SK-N-SH (cell line): Measurements from ENCODE around the gene MEIS2. TPM values are rescaled to one million over a fixed set of nuclear protein-coding genes. Genes with fewer than 3 reads are reported as not detected.

Experiments
- CTCF ChIA-PET: fragments of 300-600, 350-600 bp; formaldehyde crosslinking; extraction: SDS; loops from one replicate; lab custom pipeline; 2021; lab: Yijun Ruan, JAX
- POLR2A ChIA-PET: fragments of 350-600 bp; sonication (Branson Sonifier 250); formaldehyde crosslinking; extraction: SDS; loops from one replicate; lab custom pipeline; 2020; ENCODE audit warnings: antibody characterized with exemption, inconsistent platforms; lab: Yijun Ruan, JAX
- DNase-seq: peaks from one replicate; pipeline ENCODE4 v3.0.0; 2012
- H2AFZ ChIP-seq: fragments of 200-600 bp; sonication (generic); 2 replicates; pipeline ENCODE4 v1.8.1; 2016; ENCODE audit warnings: antibody characterized with exemption, mild to moderate bottlenecking, low read depth
- H3F3A ChIP-seq: fragments of 200-600 bp; sonication (generic); replicated peaks from 2 replicates; pipeline ENCODE3; 2016; ENCODE audit warnings: antibody characterized with exemption, mild to moderate bottlenecking; ENCODE audit not compliant: insufficient read depth
- H3K27ac ChIP-seq, 2 experiments: fragments of 200-500 bp in 1 of 2; fragments of 200-600 bp in 1 of 2; sonication (Bioruptor generic) in 1 of 2; sonication (generic), shearing (Covaris generic) in 1 of 2; 2 replicates each; pipeline versions ENCODE4 v1.5.1 to v1.6.1; 2014 to 2016; ENCODE audit warnings: low read depth in 2 of 2, inconsistent platforms in 1 of 2, low read length in 1 of 2, mild to moderate bottlenecking in 1 of 2, mixed read lengths in 1 of 2
- H3K27me3 ChIP-seq: fragments of 200-600 bp; sonication (generic), shearing (Covaris generic); 2 replicates; pipeline ENCODE4 v1.6.1; 2016; ENCODE audit warnings: mixed run types; ENCODE audit not compliant: insufficient read depth
- H3K36me3 ChIP-seq, 2 experiments: fragments of 200-500 bp in 1 of 2; fragments of 200-600 bp in 1 of 2; sonication (Bioruptor generic) in 1 of 2; sonication (generic) in 1 of 2; replicated peaks in 1 of 2; 2 replicates each; pipeline versions ENCODE3 to v1.5.1; 2014 to 2016; ENCODE audit warnings: low read length in 1 of 2, mild to moderate bottlenecking in 1 of 2; ENCODE audit not compliant: insufficient read depth in 2 of 2, control insufficient read depth in 1 of 2
- H3K4me1 ChIP-seq, 2 experiments: fragments of 200-500 bp in 1 of 2; fragments of 200-600 bp in 1 of 2; sonication (Bioruptor generic) in 1 of 2; sonication (generic), shearing (Covaris generic) in 1 of 2; 2 replicates each; pipeline versions ENCODE4 v1.5.1 to v1.6.1; 2014 to 2016; ENCODE audit warnings: low read depth in 1 of 2, low read length in 1 of 2, mixed run types in 1 of 2; ENCODE audit not compliant: insufficient read depth in 2 of 2, control insufficient read depth in 1 of 2
- H3K4me2 ChIP-seq: fragments of 200-600 bp; sonication (generic), shearing (Covaris generic); 2 replicates; pipeline ENCODE4 v1.6.1; 2017; ENCODE audit warnings: mixed run types
- H3K4me3 ChIP-seq, 2 experiments: fragments of 200-500 bp in 1 of 2; fragments of 200-600 bp in 1 of 2; sonication (Bioruptor generic) in 1 of 2; sonication (generic), shearing (Covaris generic) in 1 of 2; 2 replicates each; pipeline versions ENCODE4 v1.5.1 to v1.8.1; 2014 to 2016; ENCODE audit warnings: low read depth in 2 of 2, inconsistent platforms in 1 of 2, low read length in 1 of 2, mild to moderate bottlenecking in 1 of 2, mixed read lengths in 1 of 2, moderate library complexity in 1 of 2
- H3K79me2 ChIP-seq: fragments of 200-600 bp; sonication (generic); 2 replicates; pipeline ENCODE4 v1.8.1; 2017; ENCODE audit warnings: mild to moderate bottlenecking; ENCODE audit not compliant: insufficient read depth
- H3K9ac ChIP-seq: fragments of 200-600 bp; sonication (generic); 2 replicates; pipeline ENCODE4 v1.6.1; 2017; ENCODE audit warnings: mixed run types
- H3K9me2 ChIP-seq: fragments of 200-600 bp; sonication (generic); 2 replicates; pipeline ENCODE4 v1.6.1; 2017; ENCODE audit warnings: mixed run types
- H3K9me3 ChIP-seq: fragments of 200-600 bp; sonication (generic); 2 replicates; pipeline ENCODE4 v1.6.1; 2017; ENCODE audit warnings: mixed run types, mild to moderate bottlenecking, moderate library complexity
- H4K20me1 ChIP-seq: fragments of 200-600 bp; sonication (generic); 2 replicates; pipeline ENCODE4 v1.6.1; 2017; ENCODE audit warnings: mild to moderate bottlenecking, mixed run types; ENCODE audit not compliant: insufficient read depth
- CHD2 ChIP-seq: fragments of 150-350 bp; IDR thresholded peaks from 2 replicates; pipeline ENCODE4 v1.6.1; 2018; ENCODE audit warnings: low read length; ENCODE audit not compliant: partially characterized antibody
- ELF1 ChIP-seq: IDR thresholded peaks from 2 replicates; pipeline ENCODE4 v1.4.0; 2012
- EZH2phosphoT487 ChIP-seq: fragments of 200-600 bp; sonication (generic); IDR thresholded peaks from 2 replicates; pipeline ENCODE4 v1.6.1; 2017; ENCODE audit warnings: low read depth, mixed run types, mild to moderate bottlenecking, antibody characterized with exemption, moderate library complexity, borderline replicate concordance
- FOSL2 ChIP-seq: IDR thresholded peaks from 2 replicates; pipeline ENCODE4 v1.4.0; 2012; ENCODE audit warnings: low read depth, mild to moderate bottlenecking, moderate library complexity, borderline replicate concordance
- FOXM1 ChIP-seq: IDR thresholded peaks from 2 replicates; pipeline ENCODE4 v1.4.0; 2012; ENCODE audit warnings: low read depth, mild to moderate bottlenecking
- GABPA ChIP-seq: IDR thresholded peaks from 2 replicates; pipeline ENCODE4 v1.4.0; 2012; ENCODE audit warnings: low read depth, mild to moderate bottlenecking
- GATA2 ChIP-seq: sonication (generic); formaldehyde crosslinking; IDR thresholded peaks from 2 replicates; pipeline ENCODE4 v1.5.0; 2020; ENCODE audit warnings: mild to moderate bottlenecking, missing genetic modification reagents
- MXI1 ChIP-seq: IDR thresholded peaks from 2 replicates; pipeline ENCODE4 v1.6.1; 2012; ENCODE audit warnings: mild to moderate bottlenecking, low read depth, low read length, improper control_type of control experiment
- NFIC ChIP-seq: IDR thresholded peaks from 2 replicates; pipeline ENCODE4 v1.4.0; 2012; ENCODE audit warnings: borderline replicate concordance
- NRF1 ChIP-seq: IDR thresholded peaks from 2 replicates; pipeline ENCODE4 v1.6.1; 2012; ENCODE audit warnings: low read depth, mild to moderate bottlenecking, low read length
- POLR2AphosphoS5 ChIP-seq: IDR thresholded peaks from 2 replicates; pipeline ENCODE4 v1.6.1; 2012; ENCODE audit warnings: low read depth, low read length
- RAD21 ChIP-seq: IDR thresholded peaks from 2 replicates; pipeline ENCODE4 v1.6.1; 2012; ENCODE audit warnings: mild to moderate bottlenecking, low read length
- RCOR1 ChIP-seq: fragments of 150-350 bp; IDR thresholded peaks from 2 replicates; pipeline ENCODE4 v1.6.1; 2017; ENCODE audit warnings: antibody characterized with exemption, low read length
- SIN3A ChIP-seq: IDR thresholded peaks from 2 replicates; pipeline ENCODE4 v1.6.1; 2012; ENCODE audit warnings: low read depth, mild to moderate bottlenecking, low read length, moderate library complexity, borderline replicate concordance
- TAF1 ChIP-seq: IDR thresholded peaks from 2 replicates; pipeline ENCODE4 v1.6.1; 2012; ENCODE audit warnings: low read depth, mild to moderate bottlenecking, low read length, moderate library complexity, borderline replicate concordance
- TCF12 ChIP-seq: IDR thresholded peaks from 2 replicates; pipeline ENCODE4 v1.4.0; 2012
- YY1 ChIP-seq: IDR thresholded peaks from 2 replicates; pipeline ENCODE4 v1.4.0; 2012; ENCODE audit warnings: low read depth, mild to moderate bottlenecking
- WGBS: methylation state at CpG from one replicate; pipeline ENCODE4 v1.1.6; 2017; ENCODE audit warnings: low lambda C conversion rate; 5-methylcytosine and 5-hydroxymethylcytosine counted together
- polyA plus RNA-seq, 3 experiments: library from polyadenylated mRNA; depleted of rRNA; stranded (reverse); fragments of >200 nt; gene quantifications; 2 replicates each; pipeline ENCODE4 v1.2.3, GENCODE V29; 2012
- TF ChIP-seq, protein P1 (sequence below): IDR thresholded peaks from 2 replicates; pipeline ENCODE4 v1.6.1; 2012; ENCODE audit warnings: mild to moderate bottlenecking, low read depth, low read length, moderate library complexity
- TF ChIP-seq, protein P2 (sequence below): fragments of 150-350 bp; IDR thresholded peaks from 2 replicates; pipeline ENCODE4 v1.6.1; 2016; ENCODE audit warnings: mild to moderate bottlenecking, low read depth, low read length
- TF ChIP-seq, protein P3 (sequence below): IDR thresholded peaks from 2 replicates; pipeline ENCODE4 v1.4.0; 2012; ENCODE audit warnings: low read depth, borderline replicate concordance
- TF ChIP-seq, protein P4 (sequence below): fragments of 200-600 bp; sonication (generic); IDR thresholded peaks from 2 replicates; pipeline ENCODE4 v1.6.1; 2017; ENCODE audit warnings: antibody characterized with exemption, mild to moderate bottlenecking, moderate library complexity

Gene MEIS2
- polyA plus RNA-seq, 1 of the 3 experiments (the other 2 are of a cell fraction) = 146 TPM

GRCh38 chr15:37109872-37110572 is 9.7 kb upstream of the MEIS2 start:
- peak; percentile 51 for DNase-seq
- peaks cover 66% of the 10 kb centered on the region for H3K79me2 ChIP-seq
- peak overlapping the region; percentile 63 to 74 for H3K4me3 ChIP-seq
- H3K27me3 ChIP-seq = no peaks in the 10 kb centered on the region
- H3K9me2 ChIP-seq = no peaks in the 10 kb centered on the region
- H3K4me2 ChIP-seq = peak overlapping the region; percentile 89
- peaks cover 24% of the 10 kb centered on the region for H3F3A ChIP-seq
- peak overlapping the region; percentile 56; the same call in 1 of the 2 replicates for H2AFZ ChIP-seq
- ChIA-PET POLR2A (interaction anchor here (0.8 to 3.3 kb wide), 19 partner anchors 8 to 771 kb away, joined by 3 to 35 read pairs (median 6); partner anchors contain the start of gene MEIS2), CTCF (interaction anchor here (0.6 to 10.8 kb wide), 11 partner anchors 9 to 770 kb away, joined by 3 to 101 read pairs (median 7); no protein-coding TSS in a partner anchor)
- peak overlapping the region; percentile 99 for H3K27ac ChIP-seq
- H3K36me3 ChIP-seq = peaks cover 0 to 6% of the 10 kb centered on the region in 2 experiments
- peaks cover 14 to 34% of the 10 kb centered on the region in 2 experiments; a peak in 2 of 4 replicates for H3K4me1 ChIP-seq
- no peaks in the 10 kb centered on the region for H4K20me1 ChIP-seq
- H3K9me3 ChIP-seq = no peaks in the 10 kb centered on the region
- TF ChIP-seq MXI1 = no peak; the same call in 1 of the 2 replicates
- TF ChIP-seq GABPA = no peak
- TF ChIP-seq, protein P1, sequence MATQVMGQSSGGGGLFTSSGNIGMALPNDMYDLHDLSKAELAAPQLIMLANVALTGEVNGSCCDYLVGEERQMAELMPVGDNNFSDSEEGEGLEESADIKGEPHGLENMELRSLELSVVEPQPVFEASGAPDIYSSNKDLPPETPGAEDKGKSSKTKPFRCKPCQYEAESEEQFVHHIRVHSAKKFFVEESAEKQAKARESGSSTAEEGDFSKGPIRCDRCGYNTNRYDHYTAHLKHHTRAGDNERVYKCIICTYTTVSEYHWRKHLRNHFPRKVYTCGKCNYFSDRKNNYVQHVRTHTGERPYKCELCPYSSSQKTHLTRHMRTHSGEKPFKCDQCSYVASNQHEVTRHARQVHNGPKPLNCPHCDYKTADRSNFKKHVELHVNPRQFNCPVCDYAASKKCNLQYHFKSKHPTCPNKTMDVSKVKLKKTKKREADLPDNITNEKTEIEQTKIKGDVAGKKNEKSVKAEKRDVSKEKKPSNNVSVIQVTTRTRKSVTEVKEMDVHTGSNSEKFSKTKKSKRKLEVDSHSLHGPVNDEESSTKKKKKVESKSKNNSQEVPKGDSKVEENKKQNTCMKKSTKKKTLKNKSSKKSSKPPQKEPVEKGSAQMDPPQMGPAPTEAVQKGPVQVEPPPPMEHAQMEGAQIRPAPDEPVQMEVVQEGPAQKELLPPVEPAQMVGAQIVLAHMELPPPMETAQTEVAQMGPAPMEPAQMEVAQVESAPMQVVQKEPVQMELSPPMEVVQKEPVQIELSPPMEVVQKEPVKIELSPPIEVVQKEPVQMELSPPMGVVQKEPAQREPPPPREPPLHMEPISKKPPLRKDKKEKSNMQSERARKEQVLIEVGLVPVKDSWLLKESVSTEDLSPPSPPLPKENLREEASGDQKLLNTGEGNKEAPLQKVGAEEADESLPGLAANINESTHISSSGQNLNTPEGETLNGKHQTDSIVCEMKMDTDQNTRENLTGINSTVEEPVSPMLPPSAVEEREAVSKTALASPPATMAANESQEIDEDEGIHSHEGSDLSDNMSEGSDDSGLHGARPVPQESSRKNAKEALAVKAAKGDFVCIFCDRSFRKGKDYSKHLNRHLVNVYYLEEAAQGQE = peak; percentile 38; the same call in 1 of the 2 replicates
- TF ChIP-seq ELF1 = no peak
- no peak for TF ChIP-seq RCOR1
- TF ChIP-seq FOSL2 = no peak
- TF ChIP-seq, protein P2, sequence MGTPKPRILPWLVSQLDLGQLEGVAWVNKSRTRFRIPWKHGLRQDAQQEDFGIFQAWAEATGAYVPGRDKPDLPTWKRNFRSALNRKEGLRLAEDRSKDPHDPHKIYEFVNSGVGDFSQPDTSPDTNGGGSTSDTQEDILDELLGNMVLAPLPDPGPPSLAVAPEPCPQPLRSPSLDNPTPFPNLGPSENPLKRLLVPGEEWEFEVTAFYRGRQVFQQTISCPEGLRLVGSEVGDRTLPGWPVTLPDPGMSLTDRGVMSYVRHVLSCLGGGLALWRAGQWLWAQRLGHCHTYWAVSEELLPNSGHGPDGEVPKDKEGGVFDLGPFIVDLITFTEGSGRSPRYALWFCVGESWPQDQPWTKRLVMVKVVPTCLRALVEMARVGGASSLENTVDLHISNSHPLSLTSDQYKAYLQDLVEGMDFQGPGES = no peak
- no peak; the same call in 1 of the 2 replicates for TF ChIP-seq EZH2phosphoT487
- no peak for TF ChIP-seq TCF12
- no peak for TF ChIP-seq RAD21
- no peak for TF ChIP-seq CHD2
- TF ChIP-seq, protein P3, sequence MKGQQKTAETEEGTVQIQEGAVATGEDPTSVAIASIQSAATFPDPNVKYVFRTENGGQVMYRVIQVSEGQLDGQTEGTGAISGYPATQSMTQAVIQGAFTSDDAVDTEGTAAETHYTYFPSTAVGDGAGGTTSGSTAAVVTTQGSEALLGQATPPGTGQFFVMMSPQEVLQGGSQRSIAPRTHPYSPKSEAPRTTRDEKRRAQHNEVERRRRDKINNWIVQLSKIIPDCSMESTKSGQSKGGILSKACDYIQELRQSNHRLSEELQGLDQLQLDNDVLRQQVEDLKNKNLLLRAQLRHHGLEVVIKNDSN = no peak
- no peak for TF ChIP-seq NRF1
- TF ChIP-seq SIN3A = no peak
- peak; percentile 57 for TF ChIP-seq TAF1
- TF ChIP-seq POLR2AphosphoS5 = peak; percentile 44
- no peak for TF ChIP-seq NFIC
- no peak for TF ChIP-seq GATA2 (CRISPR knock-in tag)
- TF ChIP-seq, protein P4, sequence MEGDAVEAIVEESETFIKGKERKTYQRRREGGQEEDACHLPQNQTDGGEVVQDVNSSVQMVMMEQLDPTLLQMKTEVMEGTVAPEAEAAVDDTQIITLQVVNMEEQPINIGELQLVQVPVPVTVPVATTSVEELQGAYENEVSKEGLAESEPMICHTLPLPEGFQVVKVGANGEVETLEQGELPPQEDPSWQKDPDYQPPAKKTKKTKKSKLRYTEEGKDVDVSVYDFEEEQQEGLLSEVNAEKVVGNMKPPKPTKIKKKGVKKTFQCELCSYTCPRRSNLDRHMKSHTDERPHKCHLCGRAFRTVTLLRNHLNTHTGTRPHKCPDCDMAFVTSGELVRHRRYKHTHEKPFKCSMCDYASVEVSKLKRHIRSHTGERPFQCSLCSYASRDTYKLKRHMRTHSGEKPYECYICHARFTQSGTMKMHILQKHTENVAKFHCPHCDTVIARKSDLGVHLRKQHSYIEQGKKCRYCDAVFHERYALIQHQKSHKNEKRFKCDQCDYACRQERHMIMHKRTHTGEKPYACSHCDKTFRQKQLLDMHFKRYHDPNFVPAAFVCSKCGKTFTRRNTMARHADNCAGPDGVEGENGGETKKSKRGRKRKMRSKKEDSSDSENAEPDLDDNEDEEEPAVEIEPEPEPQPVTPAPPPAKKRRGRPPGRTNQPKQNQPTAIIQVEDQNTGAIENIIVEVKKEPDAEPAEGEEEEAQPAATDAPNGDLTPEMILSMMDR = no peak
- no peak for TF ChIP-seq YY1
- TF ChIP-seq FOXM1 = no peak
- WGBS = 15% methylated on average over 13 of the region's 27 CpGs
- H3K9ac ChIP-seq = peak overlapping the region; percentile 100
